ENCODE results near the gene ASZ1.

DNA sequence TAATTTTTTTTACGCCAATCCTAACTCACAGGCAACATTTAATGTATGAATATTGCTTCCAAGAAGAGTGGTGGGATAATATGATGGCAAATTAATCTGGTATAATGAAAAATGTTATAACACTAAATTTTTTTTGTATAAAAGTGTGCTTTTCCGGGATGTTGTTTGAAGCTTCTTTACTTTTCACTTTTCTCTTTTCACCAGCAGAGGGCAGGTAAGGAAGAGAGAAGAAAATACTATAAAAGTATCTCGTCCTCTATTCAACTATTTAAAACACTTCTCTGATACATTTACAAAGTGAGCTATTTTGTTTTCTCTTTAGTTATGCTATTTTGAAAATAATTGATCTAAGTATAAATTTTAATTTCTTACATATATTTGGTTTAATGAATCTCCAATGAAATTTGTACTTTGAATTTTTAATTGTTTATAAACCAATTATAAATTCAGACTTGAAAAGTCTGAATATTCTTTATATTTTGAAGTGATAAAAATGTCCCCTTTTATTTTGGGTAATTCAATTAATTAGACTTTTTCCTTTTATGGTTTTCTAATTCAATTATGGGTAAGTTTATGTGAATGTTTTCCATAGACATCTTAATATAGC is 31.8 kb upstream of the ASZ1 start:
- TF ChIP-seq, protein P1, sequence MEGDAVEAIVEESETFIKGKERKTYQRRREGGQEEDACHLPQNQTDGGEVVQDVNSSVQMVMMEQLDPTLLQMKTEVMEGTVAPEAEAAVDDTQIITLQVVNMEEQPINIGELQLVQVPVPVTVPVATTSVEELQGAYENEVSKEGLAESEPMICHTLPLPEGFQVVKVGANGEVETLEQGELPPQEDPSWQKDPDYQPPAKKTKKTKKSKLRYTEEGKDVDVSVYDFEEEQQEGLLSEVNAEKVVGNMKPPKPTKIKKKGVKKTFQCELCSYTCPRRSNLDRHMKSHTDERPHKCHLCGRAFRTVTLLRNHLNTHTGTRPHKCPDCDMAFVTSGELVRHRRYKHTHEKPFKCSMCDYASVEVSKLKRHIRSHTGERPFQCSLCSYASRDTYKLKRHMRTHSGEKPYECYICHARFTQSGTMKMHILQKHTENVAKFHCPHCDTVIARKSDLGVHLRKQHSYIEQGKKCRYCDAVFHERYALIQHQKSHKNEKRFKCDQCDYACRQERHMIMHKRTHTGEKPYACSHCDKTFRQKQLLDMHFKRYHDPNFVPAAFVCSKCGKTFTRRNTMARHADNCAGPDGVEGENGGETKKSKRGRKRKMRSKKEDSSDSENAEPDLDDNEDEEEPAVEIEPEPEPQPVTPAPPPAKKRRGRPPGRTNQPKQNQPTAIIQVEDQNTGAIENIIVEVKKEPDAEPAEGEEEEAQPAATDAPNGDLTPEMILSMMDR (tag by site-specific recombination; IDR thresholded peaks at IDR 0.05): no peak
- TF ChIP-seq TCF7L2 (IDR thresholded peaks at IDR 0.05; ENCODE audit: borderline replicate concordance, low read depth, low read length) (no peak), ZNF121 (tag by site-specific recombination; IDR thresholded peaks at IDR 0.05) (no peak), ZNF24 (tag by site-specific recombination; IDR thresholded peaks at IDR 0.05) (no peak)
- TF ChIP-seq, protein P2, sequence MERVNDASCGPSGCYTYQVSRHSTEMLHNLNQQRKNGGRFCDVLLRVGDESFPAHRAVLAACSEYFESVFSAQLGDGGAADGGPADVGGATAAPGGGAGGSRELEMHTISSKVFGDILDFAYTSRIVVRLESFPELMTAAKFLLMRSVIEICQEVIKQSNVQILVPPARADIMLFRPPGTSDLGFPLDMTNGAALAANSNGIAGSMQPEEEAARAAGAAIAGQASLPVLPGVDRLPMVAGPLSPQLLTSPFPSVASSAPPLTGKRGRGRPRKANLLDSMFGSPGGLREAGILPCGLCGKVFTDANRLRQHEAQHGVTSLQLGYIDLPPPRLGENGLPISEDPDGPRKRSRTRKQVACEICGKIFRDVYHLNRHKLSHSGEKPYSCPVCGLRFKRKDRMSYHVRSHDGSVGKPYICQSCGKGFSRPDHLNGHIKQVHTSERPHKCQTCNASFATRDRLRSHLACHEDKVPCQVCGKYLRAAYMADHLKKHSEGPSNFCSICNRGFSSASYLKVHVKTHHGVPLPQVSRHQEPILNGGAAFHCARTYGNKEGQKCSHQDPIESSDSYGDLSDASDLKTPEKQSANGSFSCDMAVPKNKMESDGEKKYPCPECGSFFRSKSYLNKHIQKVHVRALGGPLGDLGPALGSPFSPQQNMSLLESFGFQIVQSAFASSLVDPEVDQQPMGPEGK (tag by site-specific recombination; IDR thresholded peaks at IDR 0.05): no peak
- TF ChIP-seq, protein P3, sequence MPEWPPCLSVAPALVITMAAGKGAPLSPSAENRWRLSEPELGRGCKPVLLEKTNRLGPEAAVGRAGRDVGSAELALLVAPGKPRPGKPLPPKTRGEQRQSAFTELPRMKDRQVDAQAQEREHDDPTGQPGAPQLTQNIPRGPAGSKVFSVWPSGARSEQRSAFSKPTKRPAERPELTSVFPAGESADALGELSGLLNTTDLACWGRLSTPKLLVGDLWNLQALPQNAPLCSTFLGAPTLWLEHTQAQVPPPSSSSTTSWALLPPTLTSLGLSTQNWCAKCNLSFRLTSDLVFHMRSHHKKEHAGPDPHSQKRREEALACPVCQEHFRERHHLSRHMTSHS (tag by site-specific recombination; IDR thresholded peaks at IDR 0.05): no peak
- TF ChIP-seq, protein P4, sequence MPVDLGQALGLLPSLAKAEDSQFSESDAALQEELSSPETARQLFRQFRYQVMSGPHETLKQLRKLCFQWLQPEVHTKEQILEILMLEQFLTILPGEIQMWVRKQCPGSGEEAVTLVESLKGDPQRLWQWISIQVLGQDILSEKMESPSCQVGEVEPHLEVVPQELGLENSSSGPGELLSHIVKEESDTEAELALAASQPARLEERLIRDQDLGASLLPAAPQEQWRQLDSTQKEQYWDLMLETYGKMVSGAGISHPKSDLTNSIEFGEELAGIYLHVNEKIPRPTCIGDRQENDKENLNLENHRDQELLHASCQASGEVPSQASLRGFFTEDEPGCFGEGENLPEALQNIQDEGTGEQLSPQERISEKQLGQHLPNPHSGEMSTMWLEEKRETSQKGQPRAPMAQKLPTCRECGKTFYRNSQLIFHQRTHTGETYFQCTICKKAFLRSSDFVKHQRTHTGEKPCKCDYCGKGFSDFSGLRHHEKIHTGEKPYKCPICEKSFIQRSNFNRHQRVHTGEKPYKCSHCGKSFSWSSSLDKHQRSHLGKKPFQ (tag by site-specific recombination; IDR thresholded peaks at IDR 0.05): no peak
- TF ChIP-seq, protein P5, sequence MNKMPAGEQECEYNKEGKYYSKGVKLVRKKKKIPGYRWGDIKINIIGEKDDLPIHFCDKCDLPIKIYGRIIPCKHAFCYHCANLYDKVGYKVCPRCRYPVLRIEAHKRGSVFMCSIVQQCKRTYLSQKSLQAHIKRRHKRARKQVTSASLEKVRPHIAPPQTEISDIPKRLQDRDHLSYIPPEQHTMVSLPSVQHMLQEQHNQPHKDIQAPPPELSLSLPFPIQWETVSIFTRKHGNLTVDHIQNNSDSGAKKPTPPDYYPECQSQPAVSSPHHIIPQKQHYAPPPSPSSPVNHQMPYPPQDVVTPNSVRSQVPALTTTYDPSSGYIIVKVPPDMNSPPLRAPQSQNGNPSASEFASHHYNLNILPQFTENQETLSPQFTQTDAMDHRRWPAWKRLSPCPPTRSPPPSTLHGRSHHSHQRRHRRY (tag by site-specific recombination; IDR thresholded peaks at IDR 0.05): no peak
